GM19452 (cell line): Measurements from ENCODE around the gene RAB8B.
A peak's percentile ranks its signal among the peaks of the same experiment; 100 is the strongest.

Experiments
- ATAC-seq: cut with Tn5 transposase; IDR thresholded peaks from one replicate; pipeline ENCODE4 v1.9.1; 2021; ENCODE audit not compliant: unreplicated experiment

RAB8B gene

GRCh38 chr15:63181648-63182047 is 7.8 kb upstream of the RAB8B start:
- no peak for ATAC-seq

GRCh38 chr15:63185206-63185605 is 4.2 kb upstream of the RAB8B start:
- ATAC-seq, result no peak

- ATAC-seq, result no peak
Observed at GRCh38 chr15:63186065-63186464, 3.3 kb upstream of the RAB8B start.

- no peak for ATAC-seq
Observed at GRCh38 chr15:63187589-63188226, 1.7 kb upstream of the RAB8B start.

- ATAC-seq, result no peak
Observed at GRCh38 chr15:63188247-63188925, 1.0 kb upstream of the RAB8B start.

GRCh38 chr15:63189941-63190768 is 749 bp downstream of the RAB8B start:
- no peak for ATAC-seq

GRCh38 chr15:63190769-63191649 is 1.6 kb downstream of the RAB8B start:
- no peak for ATAC-seq

GRCh38 chr15:63191895-63192618 is 2.7 kb downstream of the RAB8B start:
- ATAC-seq, result peak; percentile 46

- no peak for ATAC-seq
Observed at GRCh38 chr15:63192619-63193206, 3.3 kb downstream of the RAB8B start.

- no peak for ATAC-seq
Observed at GRCh38 chr15:63194302-63194701, 4.9 kb downstream of the RAB8B start.

- no peak for ATAC-seq
Observed at GRCh38 chr15:63194880-63195568, 5.6 kb downstream of the RAB8B start.

GRCh38 chr15:63195569-63196015 is 6.2 kb downstream of the RAB8B start:
- no peak for ATAC-seq

GRCh38 chr15:63196842-63197241 is 7.4 kb downstream of the RAB8B start:
- no peak for ATAC-seq

- no peak for ATAC-seq
Observed at GRCh38 chr15:63197626-63198025, 8.2 kb downstream of the RAB8B start.

- no peak for ATAC-seq
Observed at GRCh38 chr15:63198371-63199250, 9.2 kb downstream of the RAB8B start.

GRCh38 chr15:63200464-63201249 is 11.3 kb downstream of the RAB8B start:
- no peak for ATAC-seq

- ATAC-seq, result no peak
Observed at GRCh38 chr15:63202861-63203260, 13.5 kb downstream of the RAB8B start.
